G401 (cell line): Measurements from ENCODE around the gene WDR86. TPM values are rescaled to one million over a fixed set of nuclear protein-coding genes. Genes with fewer than 3 reads are reported as not detected.

ENCODE experiments used
- DNase-seq: peaks from one replicate; pipeline ENCODE4 v3.0.0-alpha.2; 2015; ENCODE audit warnings: low spot score
- in situ Hi-C: cut with HindIII; loops from 2 replicates; pipeline ENCODE4 v1.10.0; 2016; ENCODE audit warnings: low sequenced_read_pairs, mixed read lengths
- total RNA-seq: library from RNA; depleted of rRNA; stranded (reverse); fragments of >200 nt; shearing (Covaris generic); gene quantifications from 2 replicates; pipeline ENCODE4 v1.2.3, GENCODE V29; 2014

WDR86 gene
- total RNA-seq, 1 experiment from 2014 or later, result 10.2 TPM

DNA sequence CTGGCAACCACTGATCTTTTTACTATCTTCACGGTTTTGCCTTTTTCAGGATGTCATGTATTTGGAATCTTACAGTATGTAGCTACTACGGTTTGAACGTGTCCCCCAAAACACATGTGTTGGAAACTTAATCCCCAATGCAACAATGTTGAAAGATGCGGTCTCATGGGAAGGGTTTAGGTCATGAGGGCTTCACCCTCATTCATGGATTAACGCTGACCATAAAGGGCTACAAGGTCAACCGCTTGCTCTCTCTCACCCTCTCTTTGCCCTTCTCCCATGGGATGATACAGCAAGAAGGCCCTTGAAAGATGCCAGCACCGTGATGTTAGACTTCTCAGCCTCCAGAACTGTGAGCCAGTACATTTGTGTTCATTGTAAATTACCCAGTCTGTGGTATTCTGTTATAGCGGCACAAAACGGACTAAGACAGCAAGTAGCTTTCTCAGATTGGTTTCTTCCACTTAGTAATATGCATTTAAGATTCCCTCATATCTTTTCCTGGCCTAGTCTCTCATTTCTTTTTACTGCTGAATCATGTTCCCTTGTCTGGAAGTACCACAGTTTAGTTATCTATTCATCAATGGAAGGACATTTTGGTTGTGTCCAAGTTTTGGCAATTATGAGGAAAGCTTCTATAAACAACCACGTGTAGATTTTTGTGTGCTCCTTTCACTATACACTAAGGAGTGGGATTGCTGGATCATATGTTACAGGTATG is 33.1 kb upstream of the WDR86 start:
- in situ Hi-C loops, result no loop called here
- no peak for DNase-seq

DNA sequence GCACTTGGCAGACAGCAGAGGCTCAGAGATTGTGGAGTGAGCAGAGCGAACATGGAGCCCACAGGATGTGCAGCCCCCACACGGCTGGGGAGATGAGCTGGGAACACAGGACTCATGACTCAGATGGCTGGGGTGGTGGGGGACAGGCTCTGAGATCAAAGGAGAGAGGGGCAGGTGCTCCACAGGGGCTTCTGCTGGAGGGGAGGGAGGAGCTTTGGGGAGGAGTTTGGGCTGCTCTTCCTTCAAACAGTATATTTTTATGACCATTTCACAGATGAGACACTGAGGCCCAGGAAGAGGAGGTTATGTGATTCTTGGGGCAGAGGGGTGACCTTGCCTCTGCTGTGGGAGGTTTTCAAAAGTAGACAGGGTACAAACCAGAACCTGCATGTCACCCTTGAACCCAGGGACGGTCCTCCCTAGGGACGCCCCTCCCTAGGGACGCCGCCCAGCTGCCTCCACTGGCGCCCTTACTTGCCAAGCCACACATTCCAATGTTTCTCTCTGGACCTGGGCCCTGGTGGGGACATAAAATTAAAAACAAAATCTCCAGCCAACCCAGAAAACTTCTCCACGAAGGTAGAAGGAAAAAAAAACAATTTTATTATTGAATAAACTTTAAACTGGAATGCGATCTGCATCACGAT is 31.1 kb upstream of the WDR86 start:
- DNase-seq, result no peak
- in situ Hi-C loops, result no loop called here

DNA sequence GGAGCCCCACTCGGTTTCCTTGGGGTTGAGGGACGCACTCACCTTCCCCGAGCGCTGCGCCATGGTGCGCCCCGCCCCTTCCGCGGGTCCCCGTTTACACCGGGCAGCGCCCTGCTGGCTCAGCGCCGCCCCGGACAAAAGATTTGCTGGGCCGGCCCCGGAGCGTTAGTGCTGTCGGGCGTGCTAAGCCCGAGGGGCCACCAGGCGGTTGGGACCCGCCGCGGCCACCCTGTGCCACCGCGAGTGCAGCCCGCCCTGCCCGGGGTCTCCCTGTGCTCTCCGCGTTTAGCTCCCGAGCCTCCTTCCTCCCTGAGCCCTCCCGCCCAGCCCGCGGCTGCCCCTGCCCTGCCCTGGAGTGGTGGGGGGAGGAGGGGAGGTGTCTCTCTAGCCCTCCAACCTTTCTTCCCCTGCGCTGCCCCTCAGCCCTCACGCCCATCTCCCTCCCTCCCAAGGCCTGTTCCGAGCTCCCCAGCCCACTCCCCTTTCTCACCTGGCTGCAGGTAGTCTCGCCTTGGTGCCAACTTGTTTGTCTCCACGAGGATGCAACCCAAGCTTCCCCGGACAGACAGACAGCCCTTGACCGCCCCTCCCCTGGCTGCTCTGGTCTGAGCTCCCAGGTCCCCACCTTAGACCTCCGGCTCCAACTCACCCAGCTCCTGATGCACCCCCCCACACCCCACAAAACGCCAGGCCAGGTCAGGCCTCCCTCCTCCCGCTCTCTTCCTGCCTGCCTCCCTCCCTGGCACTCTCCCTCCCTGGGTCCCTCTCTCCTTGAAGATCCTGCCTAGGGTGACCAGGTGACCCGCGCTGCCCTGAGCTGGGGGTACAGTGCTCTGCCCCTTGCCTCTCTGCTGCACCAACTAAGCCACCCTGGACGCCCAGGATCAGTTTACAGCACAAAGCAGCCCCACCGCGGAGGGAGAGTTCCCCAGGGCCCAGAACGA is 30.3 kb upstream of the WDR86 start, which contains the start of gene CRYGN:
Gene CRYGN, minus strand, starts transcription at position 287 of the 944 bp plus-strand sequence. Its CDS starts 224 bp downstream, at position 63.
- no peak for DNase-seq
- in situ Hi-C loops, result no loop called here

DNA sequence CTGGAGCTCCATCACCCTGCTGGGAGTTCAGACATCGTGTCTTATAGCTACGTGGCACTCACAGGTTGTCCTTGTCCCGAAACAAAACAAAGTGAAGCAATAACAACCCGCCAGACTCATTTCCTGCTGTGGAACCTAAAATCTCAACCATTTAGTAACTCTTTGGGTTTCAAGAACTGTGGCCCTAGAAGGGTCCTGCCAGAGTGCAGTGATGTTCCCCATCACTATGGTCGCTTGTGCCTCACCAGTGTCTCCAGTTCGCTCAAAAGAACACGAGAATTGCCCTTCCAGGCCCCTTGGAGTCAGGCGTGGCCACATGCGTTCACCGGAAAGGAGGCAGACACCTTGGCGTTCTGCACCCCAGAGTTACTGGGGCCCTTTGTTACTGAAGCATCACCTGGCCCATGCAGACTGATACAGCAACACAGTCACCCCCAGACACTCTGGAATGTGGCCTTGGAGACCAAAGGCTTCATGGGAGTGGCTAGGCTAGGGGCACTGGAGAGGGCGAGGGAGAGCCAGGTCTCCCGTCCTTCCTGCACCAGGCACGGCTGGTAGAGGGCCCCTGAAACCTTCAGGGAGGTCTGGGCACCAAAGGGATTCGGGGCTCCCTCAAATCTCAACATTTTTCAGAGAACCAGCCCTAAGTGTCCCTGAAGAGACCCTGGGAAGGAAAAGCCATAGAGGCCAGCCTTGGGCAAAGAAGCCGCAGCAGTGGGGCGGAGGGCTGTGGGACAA is 29.2 kb upstream of the WDR86 start:
- in situ Hi-C loops, result no loop called here
- DNase-seq, result no peak

DNA sequence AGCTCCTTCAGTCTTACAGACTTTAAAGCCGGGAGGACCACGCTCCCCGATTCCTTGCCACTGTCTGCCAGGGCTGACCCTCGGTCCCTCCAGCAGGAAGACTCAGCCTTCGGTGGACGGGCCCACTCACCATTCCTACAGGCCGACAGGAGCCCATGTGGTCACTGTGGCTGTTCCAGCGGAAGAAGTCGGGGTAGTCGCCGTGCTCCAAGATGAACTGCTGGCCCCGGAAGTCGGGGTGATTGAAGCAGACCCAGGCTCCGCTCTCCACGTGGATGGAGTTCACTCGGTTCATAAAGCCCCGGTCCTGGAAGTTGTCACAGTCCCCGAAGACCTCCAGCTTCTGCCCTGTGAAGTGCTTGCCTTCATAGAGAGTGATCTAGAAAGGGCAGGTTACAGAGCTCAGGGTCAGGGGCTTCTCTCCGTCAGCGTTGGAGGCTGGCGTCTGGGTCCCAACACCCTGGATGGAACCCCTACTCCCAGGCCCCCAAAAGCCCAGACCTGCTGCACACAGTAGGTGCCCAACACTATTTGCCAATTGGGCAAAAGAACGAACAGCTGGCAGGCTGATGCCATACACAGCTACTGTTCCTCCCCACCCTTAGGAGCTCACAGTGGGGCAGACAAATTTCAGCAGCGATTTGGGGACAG is 28.2 kb upstream of the WDR86 start:
- in situ Hi-C loops, result no loop called here
- no peak for DNase-seq

DNA sequence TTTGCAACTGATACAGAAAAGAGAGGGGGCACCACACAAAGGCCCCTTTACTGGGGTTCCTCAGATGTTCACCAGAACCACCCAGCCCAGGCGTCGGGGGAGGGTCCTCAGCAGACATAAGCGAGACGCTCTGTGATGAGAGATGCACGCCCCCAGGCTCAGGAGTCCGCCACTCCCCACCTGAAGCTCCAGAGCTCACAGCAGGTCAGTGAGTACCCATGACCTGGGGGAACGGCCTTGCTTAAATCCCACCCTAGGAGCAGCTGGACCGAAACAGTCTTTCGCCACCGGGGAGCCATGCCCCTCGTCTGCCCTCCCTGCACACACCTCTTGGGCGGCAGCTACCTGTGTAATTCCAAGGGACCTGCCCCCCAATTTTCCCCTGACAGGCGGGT is 27.3 kb upstream of the WDR86 start:
- in situ Hi-C loops, result no loop called here
- DNase-seq, result no peak

DNA sequence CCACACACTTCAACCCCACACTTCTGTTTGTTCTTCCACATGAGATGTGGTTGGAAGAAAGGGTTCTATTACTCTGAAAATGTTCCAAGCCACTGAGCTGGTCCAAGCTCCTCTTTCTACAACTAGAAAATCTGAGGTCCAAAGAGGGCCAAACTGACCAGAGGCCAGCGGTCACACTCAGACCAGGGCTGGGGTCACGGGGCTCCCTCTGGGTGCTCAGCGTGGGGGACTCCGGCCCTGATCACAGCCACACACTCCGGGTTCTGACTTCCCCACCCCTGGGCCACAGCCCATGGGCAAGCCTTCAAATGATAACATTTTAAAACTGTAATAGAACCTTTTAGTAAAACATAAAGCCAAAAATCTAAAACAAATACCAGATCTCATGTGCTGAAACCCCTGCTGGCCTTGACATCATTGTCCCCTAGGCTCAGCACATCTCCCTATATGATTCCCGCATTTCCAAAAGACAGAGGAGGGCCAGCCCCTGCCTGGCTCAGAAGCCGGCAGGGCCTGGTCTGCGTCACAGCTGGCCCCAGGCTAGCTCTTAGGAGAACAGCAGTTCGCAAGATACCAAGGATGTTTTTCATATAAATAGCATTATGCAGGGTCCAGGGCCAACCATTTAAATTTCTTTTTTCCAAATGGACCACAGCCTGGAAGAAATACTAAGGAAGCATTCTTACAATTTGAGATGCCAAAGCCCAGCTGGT is 26.8 kb upstream of the WDR86 start:
- no peak for DNase-seq
- in situ Hi-C loops, result no loop called here

DNA sequence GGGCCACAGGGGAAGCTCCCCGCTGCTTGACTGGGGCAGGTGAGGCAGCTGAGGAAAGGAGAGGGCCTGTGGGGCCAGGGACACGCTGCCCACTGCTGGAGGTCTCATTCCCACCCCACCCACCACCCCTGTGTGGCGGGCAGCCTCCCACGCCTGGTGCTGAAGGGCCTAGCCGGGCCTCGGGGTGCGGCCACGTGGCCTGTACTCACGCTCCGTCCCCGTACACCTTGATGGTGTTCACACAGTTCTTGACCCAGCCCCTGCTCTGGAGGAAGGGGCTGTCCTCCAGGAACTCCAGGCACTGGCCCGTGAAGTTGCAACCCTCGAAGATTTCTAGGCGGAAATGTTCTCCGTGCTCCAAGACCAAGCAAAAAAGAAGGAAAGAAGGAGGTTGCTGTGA is 26.1 kb upstream of the WDR86 start:
- in situ Hi-C loops, result no loop called here
- no peak for DNase-seq

DNA sequence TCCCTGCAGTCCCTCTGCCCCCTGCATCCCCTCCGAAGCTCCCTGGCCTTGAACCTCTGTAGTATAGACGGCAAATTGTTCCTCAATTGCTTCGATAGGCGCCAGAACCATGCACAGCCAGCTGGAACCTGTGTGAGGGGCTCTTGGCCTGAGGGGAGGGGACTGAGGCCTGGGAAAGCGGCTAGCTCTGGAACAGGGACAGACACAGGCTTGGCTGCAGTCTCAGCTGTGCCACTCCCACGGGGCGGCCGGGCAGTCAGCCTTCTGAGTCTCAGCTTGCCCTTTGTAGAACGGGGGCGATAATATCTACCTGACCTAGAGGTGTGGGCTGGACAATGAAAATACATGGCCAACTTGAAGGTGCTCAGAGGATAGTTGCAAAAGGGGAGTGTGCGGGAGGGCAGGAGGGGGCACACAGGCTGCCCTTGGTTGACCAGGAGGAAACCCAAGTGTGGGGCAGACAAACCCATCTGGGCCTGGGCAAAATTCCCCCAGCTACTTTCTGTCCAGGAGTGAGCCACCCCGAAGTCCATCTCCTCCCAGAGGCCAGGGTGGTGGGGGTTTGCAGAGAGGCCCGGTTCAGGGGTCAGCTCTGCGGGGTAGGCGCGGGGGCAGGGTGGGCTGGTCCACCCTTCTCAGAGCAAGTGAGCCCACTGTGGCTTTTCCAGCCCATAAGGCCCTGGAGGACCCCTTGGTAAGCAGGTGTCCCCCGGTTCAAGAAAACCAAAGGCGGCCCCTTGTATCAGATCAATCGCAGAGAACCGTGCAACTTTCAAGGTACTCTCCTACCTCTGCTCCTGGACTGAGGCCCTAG is 25.5 kb upstream of the WDR86 start:
- DNase-seq, result no peak
- in situ Hi-C loops, result no loop called here

DNA sequence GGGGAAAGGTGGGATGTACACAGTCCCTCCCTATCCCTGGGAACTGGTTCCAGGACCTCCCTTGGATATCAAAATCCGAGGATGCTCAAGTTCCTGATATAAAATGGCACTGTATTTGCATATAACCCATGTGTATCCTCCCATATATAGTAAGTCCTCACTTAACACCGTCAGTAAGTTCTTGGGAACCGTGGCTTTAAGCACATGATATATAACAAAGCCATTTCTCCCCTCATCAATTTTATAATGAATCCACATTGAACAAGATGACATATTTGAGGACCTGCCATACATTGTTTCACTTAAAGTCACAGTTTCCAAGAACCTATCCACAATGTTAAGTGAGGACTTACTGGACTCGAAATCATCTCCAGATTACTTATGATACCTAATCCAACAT is 24.7 kb upstream of the WDR86 start:
- no peak for DNase-seq
- in situ Hi-C loops, result no loop called here

DNA sequence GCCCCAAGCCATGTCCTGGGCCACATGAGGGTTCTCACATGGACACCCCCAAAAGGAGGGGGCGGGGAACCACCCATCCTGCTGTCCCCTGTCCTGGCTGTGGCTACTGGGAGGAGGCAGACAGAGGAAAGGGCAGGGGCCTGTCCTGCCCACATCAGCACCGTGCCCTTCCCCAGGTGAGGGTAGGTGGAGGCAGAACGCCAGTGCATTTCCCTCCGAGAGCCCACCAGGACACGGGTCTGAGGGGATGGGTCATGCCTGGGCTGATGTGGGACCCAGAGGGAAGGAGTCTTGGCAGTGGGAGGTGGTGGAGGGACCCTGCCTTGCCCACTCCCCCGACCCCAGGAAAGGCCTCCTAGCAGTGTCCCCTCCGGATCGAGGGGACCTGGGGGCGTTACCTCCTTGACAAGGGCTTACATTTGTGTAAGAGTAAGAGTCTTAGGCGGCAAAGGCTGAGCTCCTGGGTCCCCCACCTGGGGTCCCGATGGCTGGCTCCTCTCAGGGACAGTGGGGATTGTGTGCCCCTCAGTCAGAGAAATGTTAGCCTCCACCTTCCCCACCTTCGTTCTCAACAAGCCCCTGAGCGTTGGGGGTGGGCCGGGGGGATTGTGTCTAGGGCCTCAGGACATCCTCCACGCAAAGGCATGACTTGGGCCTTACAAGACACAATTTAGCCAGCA is 24.0 kb upstream of the WDR86 start:
- DNase-seq, result no peak
- in situ Hi-C loops, result no loop called here

DNA sequence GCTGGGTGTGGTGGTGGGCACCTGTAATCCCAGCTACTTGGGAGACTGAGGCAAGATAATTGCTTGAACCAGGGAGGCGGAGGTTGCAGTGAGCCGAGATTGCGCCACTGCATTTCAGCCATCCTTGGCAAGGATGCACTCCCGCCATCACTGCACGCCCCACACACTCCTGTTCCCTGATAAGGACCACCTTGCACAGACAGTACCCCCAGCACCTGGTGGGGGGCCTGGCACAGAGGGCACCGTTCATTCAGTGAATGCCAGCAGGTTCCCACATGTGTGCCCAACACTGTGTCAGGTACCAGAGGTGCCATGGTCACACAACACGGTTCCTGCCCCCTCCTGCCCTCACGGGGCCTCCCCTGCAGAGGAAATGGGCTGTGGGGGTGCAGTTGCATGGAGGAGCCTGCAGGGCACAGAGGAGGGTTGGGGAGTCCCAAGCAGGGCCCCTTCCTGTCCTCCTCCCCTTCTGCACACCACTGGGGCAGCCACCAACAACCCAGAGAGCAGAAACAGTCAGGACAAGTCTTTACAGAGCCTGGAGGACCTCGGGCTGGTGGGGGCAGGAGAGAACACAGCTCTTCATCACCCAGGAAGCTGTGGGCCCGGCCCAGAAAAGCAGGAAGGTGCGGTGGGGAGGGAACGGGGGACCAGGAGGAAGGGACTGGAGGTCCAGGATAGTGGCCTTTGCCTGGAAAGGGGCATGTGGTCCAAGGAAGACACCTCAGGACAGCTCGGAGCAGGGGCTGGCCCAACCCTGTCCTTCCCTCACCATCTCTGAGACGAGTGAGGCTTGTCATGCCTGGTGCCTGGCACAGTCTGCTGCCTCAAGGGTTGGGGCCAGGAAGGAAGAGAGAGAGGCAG is 23.1 kb upstream of the WDR86 start:
- DNase-seq, result no peak
- in situ Hi-C loops, result no loop called here

DNA sequence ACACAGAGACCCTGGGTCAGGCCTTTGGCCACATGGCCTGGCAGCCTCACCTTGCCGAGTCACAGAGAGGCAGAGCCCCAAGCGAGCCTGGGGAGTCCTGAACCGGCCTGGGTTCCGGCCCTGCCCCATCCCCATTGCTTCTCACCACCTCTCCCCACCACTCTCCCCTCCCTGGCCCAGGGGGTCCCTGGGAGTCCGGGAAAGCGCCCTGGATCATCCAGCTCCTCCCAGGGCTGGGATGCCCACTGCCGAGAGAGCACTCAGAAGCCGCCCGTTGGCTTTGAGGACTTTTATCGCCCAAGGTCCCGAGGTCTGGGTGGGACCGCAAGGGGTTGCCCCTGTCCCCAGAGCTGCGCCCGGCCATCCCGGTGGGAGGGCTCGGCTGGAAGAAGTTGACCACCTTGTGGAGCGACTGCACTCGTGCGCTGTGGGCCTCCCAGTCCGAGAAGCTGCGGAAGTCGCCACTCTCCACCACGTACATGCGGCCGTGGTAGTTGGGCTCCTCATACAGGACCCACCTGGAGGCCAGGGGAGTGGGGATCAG is 22.0 kb upstream of the WDR86 start:
- no peak for DNase-seq
- in situ Hi-C loops, result no loop called here

DNA sequence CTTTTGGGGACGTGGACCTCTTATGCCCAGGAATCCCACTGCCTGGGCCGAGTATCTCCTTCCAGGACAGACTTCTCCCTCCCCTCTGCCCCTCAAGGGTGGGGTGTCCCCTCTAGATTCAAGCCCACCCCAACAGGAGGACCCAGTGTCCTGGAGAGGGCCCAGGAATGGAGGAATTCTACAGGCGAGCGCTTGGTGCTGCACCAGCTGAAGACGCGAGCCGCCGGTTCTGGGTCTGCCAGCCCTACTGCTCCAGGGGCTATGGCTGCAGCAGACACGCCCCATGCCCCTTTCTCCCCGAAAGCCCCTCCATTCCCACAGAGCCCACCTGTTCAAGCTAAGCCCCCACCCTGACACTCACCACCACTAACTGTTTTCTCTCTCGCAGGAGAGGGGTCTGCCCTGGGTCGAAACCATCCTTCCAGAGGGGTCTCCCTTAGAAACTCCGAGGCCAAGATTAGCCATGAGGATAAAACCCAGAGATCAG is 21.5 kb upstream of the WDR86 start:
- in situ Hi-C loops, result no loop called here
- no peak for DNase-seq

DNA sequence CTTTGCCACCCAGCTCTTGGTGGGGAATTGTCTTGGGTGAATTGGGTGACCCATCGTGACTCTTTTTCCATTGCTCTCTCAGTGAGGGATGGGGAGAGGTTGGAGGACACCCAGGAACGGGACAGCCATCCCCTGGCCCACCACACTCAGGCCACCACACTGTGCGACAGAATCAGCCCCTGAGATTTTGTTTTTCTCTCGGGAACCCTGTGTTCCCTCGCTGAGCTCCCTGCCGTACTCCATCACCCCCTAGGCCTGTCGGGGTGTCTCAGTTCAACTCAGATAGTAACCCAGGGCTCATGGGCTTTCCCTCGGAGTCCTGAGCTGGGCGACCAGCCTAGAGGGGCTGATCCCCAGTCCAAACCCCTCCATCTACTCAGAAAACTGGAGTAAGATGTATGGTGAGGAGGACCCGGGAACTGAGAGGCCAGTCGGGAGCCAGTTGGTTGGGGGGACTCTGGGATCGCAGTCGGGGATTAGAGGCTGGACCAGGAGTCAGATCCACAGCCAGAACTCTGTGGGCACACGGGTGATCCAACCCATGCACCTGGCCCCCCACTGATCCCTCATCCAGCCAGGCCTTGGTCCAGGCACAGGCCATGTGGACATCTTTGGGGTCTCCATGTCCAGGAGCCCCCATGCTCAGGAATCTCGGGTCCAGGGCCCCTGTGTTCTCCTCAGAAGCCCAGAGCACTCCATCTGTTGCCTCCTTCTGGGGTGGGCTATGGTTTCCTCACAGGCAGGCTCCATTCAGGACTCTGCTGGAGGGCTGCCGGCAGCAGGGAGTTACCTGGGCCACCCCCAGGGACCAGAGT is 20.8 kb upstream of the WDR86 start:
- DNase-seq, result no peak
- in situ Hi-C loops, result no loop called here
